ENCODE data around the gene CNGA4.
"Not testable (repeated sequence)": the region's sequence is repeated elsewhere in the genome, so short reads cannot be mapped to it uniquely, and the experiment has no call there.

CNGA4 gene

DNA sequence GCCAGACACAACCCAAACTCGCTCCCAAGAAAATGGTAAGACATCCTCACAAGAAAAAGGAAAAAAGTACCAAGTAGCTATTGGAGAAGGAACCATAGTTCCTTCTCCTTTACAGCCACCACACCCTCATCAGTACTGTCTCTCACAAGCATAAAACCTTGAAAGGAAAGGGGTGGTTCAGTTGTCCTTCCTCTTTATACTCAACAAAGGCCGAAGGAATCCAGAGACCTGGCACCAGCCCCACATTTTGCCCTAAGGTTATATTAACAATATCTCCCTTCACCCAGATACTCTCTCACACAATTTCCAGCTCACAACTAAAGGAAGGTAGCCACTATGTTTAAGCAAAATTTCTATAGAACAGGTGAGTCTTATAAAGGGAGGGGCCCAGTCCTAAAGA lies 13.0 kb upstream of the CNGA4 start:
- no peak for FAIRE-seq

GRCh38 chr11:6228520-6228919 lies 10.4 kb upstream of the CNGA4 start:
- no peak for FAIRE-seq

- no peak for FAIRE-seq
Observed at GRCh38 chr11:6229911-6230310, 9.0 kb upstream of the CNGA4 start.

- no peak for FAIRE-seq
Observed at GRCh38 chr11:6232899-6233298, 6.0 kb upstream of the CNGA4 start.

GRCh38 chr11:6233984-6234386 lies 4.9 kb upstream of the CNGA4 start:
- FAIRE-seq, result no peak

- peak; percentile 99 for FAIRE-seq
Observed at GRCh38 chr11:6234387-6235107, 4.3 kb upstream of the CNGA4 start, which contains the start of gene FHIP1B. FHIP1B (minus strand) TSS chr11:6234636; CDS start chr11:6224516, 10,120 bp downstream.

DNA sequence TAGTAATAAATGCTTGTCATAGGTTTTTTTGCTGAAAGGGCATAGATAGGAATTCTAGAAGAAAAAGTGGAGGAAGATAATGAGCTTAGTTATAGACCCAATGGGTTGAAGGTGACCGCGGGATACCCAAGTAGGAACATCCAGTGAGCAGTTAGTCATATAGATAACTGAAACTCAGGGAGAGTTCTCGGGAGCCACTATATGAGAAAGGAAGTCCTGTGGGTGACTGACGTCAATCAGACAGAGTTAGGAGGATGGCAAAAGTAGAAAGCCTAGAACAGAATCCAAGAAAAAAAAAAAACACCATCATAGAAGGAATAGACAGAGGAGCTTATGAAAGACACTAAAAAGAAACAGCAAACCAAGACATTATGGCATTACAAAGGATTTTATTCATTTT lies 1.6 kb upstream of the CNGA4 start:
- no peak for FAIRE-seq

- FAIRE-seq, result no peak
Observed at GRCh38 chr11:6237761-6238302, 1.1 kb upstream of the CNGA4 start.

GRCh38 chr11:6240139-6240538 lies 1.2 kb downstream of the CNGA4 start:
- no peak for FAIRE-seq

DNA sequence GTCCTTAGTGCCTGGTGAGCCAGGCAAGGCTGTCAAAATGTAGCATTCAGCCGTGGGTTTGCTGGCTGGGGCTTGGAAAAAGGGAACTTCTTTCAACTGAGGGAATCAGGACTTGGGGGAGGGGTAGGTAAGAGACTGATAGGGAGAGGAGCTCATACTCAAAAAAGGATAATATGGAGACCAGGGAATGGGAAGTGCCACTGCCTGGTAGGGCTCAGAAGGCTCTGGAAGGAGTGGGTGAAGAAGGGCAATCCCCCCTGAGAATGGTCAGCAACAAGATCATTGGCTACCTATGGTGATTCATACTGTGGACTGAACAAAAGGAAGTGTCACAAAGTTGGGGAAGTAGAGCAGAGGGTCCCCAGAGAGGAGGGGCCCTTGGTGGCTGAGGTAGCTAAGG lies 1.9 kb downstream of the CNGA4 start:
- no peak for FAIRE-seq

DNA sequence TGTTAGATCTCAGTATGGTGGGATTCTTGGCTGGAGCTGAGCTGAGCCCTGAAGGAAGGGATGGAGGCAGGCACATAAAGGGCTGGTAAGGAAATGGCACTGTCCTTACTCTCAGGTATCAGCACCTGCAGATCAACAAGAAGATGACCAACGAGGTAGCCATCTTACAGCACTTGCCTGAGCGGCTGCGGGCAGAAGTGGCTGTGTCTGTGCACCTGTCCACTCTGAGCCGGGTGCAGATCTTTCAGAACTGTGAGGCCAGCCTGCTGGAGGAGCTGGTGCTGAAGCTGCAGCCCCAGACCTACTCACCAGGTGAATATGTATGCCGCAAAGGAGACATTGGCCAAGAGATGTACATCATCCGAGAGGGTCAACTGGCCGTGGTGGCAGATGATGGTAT lies 2.4 kb downstream of the CNGA4 start:
- FAIRE-seq, result no peak

DNA sequence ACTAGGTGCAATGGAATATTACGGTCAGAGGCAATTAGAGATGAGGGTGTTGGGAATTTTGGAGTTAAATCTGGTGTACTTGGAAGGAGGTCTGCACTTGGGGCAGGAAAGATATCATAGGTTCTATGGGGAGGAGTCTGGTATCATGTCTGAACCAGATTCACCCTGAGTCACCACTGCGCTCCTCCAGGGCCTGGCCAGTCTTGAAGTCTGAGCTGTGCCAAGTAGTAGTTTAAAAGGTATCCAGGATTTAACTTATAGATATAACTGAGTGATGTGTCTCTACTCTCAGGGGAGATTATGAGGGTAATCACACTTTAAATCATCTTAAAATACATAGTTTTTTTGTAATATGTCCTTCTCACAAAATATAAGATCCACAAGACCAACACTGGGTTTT lies 6.6 kb downstream of the CNGA4 start:
- no peak for FAIRE-seq

- no peak for FAIRE-seq
Observed at GRCh38 chr11:6248248-6248647, 9.4 kb downstream of the CNGA4 start.

- not testable (repeated sequence) for FAIRE-seq
Observed at GRCh38 chr11:6248897-6249296, 10.0 kb downstream of the CNGA4 start.

GRCh38 chr11:6249770-6250555 lies 11.1 kb downstream of the CNGA4 start:
- no peak for FAIRE-seq

GRCh38 chr11:6251120-6251733 lies 12.3 kb downstream of the CNGA4 start:
- peak; percentile 78 for FAIRE-seq

- no peak for FAIRE-seq
Observed at GRCh38 chr11:6251990-6252473, 13.1 kb downstream of the CNGA4 start.

DNA sequence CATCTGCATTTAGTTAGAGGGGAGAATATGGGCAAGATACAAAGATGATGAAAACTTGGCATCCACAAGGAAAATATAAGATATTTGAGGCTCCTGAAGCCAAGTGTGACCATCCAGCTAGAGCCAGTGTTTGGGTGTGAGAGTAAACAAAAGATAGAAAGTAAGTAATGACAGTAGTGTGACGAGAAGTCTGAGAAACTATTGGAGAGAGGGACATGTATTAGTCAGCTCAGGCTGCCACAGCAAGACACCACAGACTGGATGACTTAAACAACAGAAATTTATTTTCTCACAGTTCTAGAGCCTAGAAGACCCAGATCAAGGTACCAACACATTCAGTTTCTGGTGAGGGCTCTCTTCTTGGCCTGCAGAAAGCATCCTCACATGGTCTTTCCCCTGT lies 14.3 kb downstream of the CNGA4 start:
- no peak for FAIRE-seq

GRCh38 chr11:6258141-6258540 lies 19.3 kb downstream of the CNGA4 start:
- FAIRE-seq, result no peak

DNA sequence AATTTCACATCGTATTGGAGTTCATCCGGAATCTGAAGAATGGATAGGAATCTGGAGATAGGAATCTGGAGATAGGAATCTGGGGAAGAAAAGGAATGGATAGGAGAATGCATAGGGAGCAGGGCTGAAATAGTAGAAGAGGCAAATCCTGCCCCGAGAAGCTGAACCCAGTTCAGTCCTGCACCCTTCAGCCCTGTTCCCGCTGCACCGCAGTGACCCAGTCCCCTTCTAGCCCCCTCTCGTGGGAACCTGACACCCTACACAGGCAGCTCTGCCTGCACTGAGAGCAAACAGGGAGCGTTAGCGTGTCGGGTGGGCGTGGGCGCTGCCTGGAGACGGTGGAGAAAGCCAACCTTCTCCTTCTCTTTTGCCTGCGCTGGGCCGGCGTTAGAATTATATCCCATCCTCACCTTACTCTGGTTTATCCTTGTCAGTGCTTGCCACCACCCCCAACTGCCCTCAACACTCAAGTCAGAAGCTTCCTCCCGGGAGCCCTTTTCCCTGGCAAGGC lies 19.7 kb downstream of the CNGA4 start:
- no peak for FAIRE-seq

- FAIRE-seq, result no peak
Observed at GRCh38 chr11:6260207-6260726, 21.4 kb downstream of the CNGA4 start.

DNA sequence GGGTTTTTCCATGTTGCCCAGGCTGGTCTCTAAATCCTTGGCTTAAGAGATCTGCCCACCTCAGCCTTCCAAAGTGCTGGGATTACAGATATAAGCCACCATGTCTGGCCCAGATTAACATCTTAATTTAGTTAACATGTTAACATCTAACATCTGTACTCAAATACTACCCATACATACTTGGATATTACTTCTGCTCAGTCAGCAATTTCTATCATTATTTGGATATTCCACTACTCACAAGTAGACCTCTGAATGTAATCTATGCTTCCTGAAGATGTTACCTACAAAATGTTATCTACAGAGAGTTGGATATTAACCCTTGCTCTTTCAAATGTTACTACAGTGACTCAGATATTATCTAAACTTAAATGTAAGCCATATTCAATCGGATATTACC lies 24.8 kb downstream of the CNGA4 start:
- FAIRE-seq, result no peak

- FAIRE-seq, result no peak
Observed at GRCh38 chr11:6268820-6269219, 29.9 kb downstream of the CNGA4 start.
